ENCODE measurements around the gene ROR1.
A peak's percentile ranks its signal among the peaks of the same experiment; 100 is the strongest.

The ROR1 gene

GRCh38 chr1:63883494-63884235 is 109.8 kb downstream of the ROR1 start:
- peak overlapping the region; percentile 31 for H3K27ac ChIP-seq (ENCODE audit: low read length)
- H3K9me3 ChIP-seq (ENCODE audit: control insufficient read depth in 2 of 2, low read length in 2 of 2): no peaks in the 10 kb centered on the region
- no peak overlapping the region for H3K4me3 ChIP-seq (ENCODE audit: low read length in 2 of 2)
- H3K9ac ChIP-seq (ENCODE audit: low read length in 2 of 2): no peak overlapping the region
- peaks cover 12% of the 10 kb centered on the region for H3K4me1 ChIP-seq (ENCODE audit: control insufficient read depth, insufficient read depth, low read length)
- no peaks in the 10 kb centered on the region for H3K36me3 ChIP-seq (ENCODE audit: control insufficient read depth in 2 of 2, insufficient read depth in 2 of 2, low read length in 2 of 2)
- H3K27me3 ChIP-seq (ENCODE audit: control insufficient read depth in 1 of 2, insufficient read depth in 2 of 2, low read length in 2 of 2): no peaks in the 10 kb centered on the region

- Histone ChIP-seq H3K27ac (ENCODE audit: low read length) (no peak overlapping the region), H3K9me3 (ENCODE audit: control insufficient read depth in 2 of 2, low read length in 2 of 2) (no peaks in the 10 kb centered on the region), H3K4me3 (ENCODE audit: low read length in 2 of 2) (no peak overlapping the region), H3K4me1 (ENCODE audit: control insufficient read depth, insufficient read depth, low read length) (peaks cover 12% of the 10 kb centered on the region), H3K9ac (ENCODE audit: low read length in 2 of 2) (no peak overlapping the region), H3K36me3 (ENCODE audit: control insufficient read depth in 2 of 2, insufficient read depth in 2 of 2, low read length in 2 of 2) (no peaks in the 10 kb centered on the region), H3K27me3 (ENCODE audit: control insufficient read depth in 1 of 2, insufficient read depth in 2 of 2, low read length in 2 of 2) (no peaks in the 10 kb centered on the region)
Measured at GRCh38 chr1:63884486-63884885, 110.7 kb downstream of the ROR1 start.

GRCh38 chr1:63885899-63886298 is 112.1 kb downstream of the ROR1 start:
- H3K27ac ChIP-seq (ENCODE audit: low read length): no peak overlapping the region
- peaks cover 12% of the 10 kb centered on the region for H3K4me1 ChIP-seq (ENCODE audit: control insufficient read depth, insufficient read depth, low read length)
- no peaks in the 10 kb centered on the region for H3K36me3 ChIP-seq (ENCODE audit: control insufficient read depth in 2 of 2, insufficient read depth in 2 of 2, low read length in 2 of 2)
- no peaks in the 10 kb centered on the region for H3K9me3 ChIP-seq (ENCODE audit: control insufficient read depth in 2 of 2, low read length in 2 of 2)
- H3K9ac ChIP-seq (ENCODE audit: low read length in 2 of 2): no peak overlapping the region
- H3K27me3 ChIP-seq (ENCODE audit: control insufficient read depth in 1 of 2, insufficient read depth in 2 of 2, low read length in 2 of 2): no peaks in the 10 kb centered on the region
- no peak overlapping the region for H3K4me3 ChIP-seq (ENCODE audit: low read length in 2 of 2)

GRCh38 chr1:63886340-63886739 is 112.5 kb downstream of the ROR1 start:
- Histone ChIP-seq H3K9me3 (ENCODE audit: control insufficient read depth in 2 of 2, low read length in 2 of 2) (no peaks in the 10 kb centered on the region), H3K4me1 (ENCODE audit: control insufficient read depth, insufficient read depth, low read length) (peaks cover 12% of the 10 kb centered on the region), H3K27ac (ENCODE audit: low read length) (no peak overlapping the region), H3K36me3 (ENCODE audit: control insufficient read depth in 2 of 2, insufficient read depth in 2 of 2, low read length in 2 of 2) (no peaks in the 10 kb centered on the region), H3K9ac (ENCODE audit: low read length in 2 of 2) (no peak overlapping the region), H3K4me3 (ENCODE audit: low read length in 2 of 2) (no peak overlapping the region), H3K27me3 (ENCODE audit: control insufficient read depth in 1 of 2, insufficient read depth in 2 of 2, low read length in 2 of 2) (no peaks in the 10 kb centered on the region)

- H3K9ac ChIP-seq (ENCODE audit: low read length in 2 of 2): no peak overlapping the region
- H3K27ac ChIP-seq (ENCODE audit: low read length): no peak overlapping the region
- peaks cover 12% of the 10 kb centered on the region for H3K4me1 ChIP-seq (ENCODE audit: control insufficient read depth, insufficient read depth, low read length)
- H3K9me3 ChIP-seq (ENCODE audit: control insufficient read depth in 2 of 2, low read length in 2 of 2): no peaks in the 10 kb centered on the region
- H3K4me3 ChIP-seq (ENCODE audit: low read length in 2 of 2): no peak overlapping the region
- H3K36me3 ChIP-seq (ENCODE audit: control insufficient read depth in 2 of 2, insufficient read depth in 2 of 2, low read length in 2 of 2): no peaks in the 10 kb centered on the region
- H3K27me3 ChIP-seq (ENCODE audit: control insufficient read depth in 1 of 2, insufficient read depth in 2 of 2, low read length in 2 of 2): no peaks in the 10 kb centered on the region
Measured at GRCh38 chr1:63887809-63888208, 114.0 kb downstream of the ROR1 start.

- Histone ChIP-seq H3K27ac (ENCODE audit: low read length) (no peak overlapping the region), H3K4me1 (ENCODE audit: control insufficient read depth, insufficient read depth, low read length) (peaks cover 9% of the 10 kb centered on the region), H3K36me3 (ENCODE audit: control insufficient read depth in 2 of 2, insufficient read depth in 2 of 2, low read length in 2 of 2) (no peaks in the 10 kb centered on the region), H3K27me3 (ENCODE audit: control insufficient read depth in 1 of 2, insufficient read depth in 2 of 2, low read length in 2 of 2) (no peaks in the 10 kb centered on the region), H3K9me3 (ENCODE audit: control insufficient read depth in 2 of 2, low read length in 2 of 2) (no peaks in the 10 kb centered on the region), H3K9ac (ENCODE audit: low read length in 2 of 2) (no peak overlapping the region), H3K4me3 (ENCODE audit: low read length in 2 of 2) (no peak overlapping the region)
Measured at GRCh38 chr1:63888984-63889383, 115.2 kb downstream of the ROR1 start.

- Histone ChIP-seq H3K4me1 (ENCODE audit: control insufficient read depth, insufficient read depth, low read length) (peaks cover 5% of the 10 kb centered on the region), H3K27ac (ENCODE audit: low read length) (no peak overlapping the region), H3K36me3 (ENCODE audit: control insufficient read depth in 2 of 2, insufficient read depth in 2 of 2, low read length in 2 of 2) (no peaks in the 10 kb centered on the region), H3K9me3 (ENCODE audit: control insufficient read depth in 2 of 2, low read length in 2 of 2) (no peaks in the 10 kb centered on the region), H3K4me3 (ENCODE audit: low read length in 2 of 2) (no peak overlapping the region), H3K9ac (ENCODE audit: low read length in 2 of 2) (no peak overlapping the region), H3K27me3 (ENCODE audit: control insufficient read depth in 1 of 2, insufficient read depth in 2 of 2, low read length in 2 of 2) (no peaks in the 10 kb centered on the region)
Measured at GRCh38 chr1:63890468-63890867, 116.7 kb downstream of the ROR1 start.

GRCh38 chr1:63891060-63891690 is 117.4 kb downstream of the ROR1 start:
- Histone ChIP-seq H3K27ac (ENCODE audit: low read length) (no peak overlapping the region), H3K27me3 (ENCODE audit: control insufficient read depth in 1 of 2, insufficient read depth in 2 of 2, low read length in 2 of 2) (no peaks in the 10 kb centered on the region), H3K36me3 (ENCODE audit: control insufficient read depth in 2 of 2, insufficient read depth in 2 of 2, low read length in 2 of 2) (no peaks in the 10 kb centered on the region), H3K9me3 (ENCODE audit: control insufficient read depth in 2 of 2, low read length in 2 of 2) (no peaks in the 10 kb centered on the region), H3K4me3 (ENCODE audit: low read length in 2 of 2) (no peak overlapping the region), H3K4me1 (ENCODE audit: control insufficient read depth, insufficient read depth, low read length) (peaks cover 5% of the 10 kb centered on the region), H3K9ac (ENCODE audit: low read length in 2 of 2) (no peak overlapping the region)

GRCh38 chr1:63892632-63893395 is 119.0 kb downstream of the ROR1 start:
- Histone ChIP-seq H3K9me3 (ENCODE audit: control insufficient read depth in 2 of 2, low read length in 2 of 2) (no peaks in the 10 kb centered on the region), H3K36me3 (ENCODE audit: control insufficient read depth in 2 of 2, insufficient read depth in 2 of 2, low read length in 2 of 2) (no peaks in the 10 kb centered on the region), H3K4me1 (ENCODE audit: control insufficient read depth, insufficient read depth, low read length) (no peaks in the 10 kb centered on the region), H3K9ac (ENCODE audit: low read length in 2 of 2) (peak overlapping the region in 1 of 2 donors; percentile 37), H3K27ac (ENCODE audit: low read length) (peak overlapping the region; percentile 76), H3K4me3 (ENCODE audit: low read length in 2 of 2) (peak overlapping the region in 1 of 2 donors; percentile 35), H3K27me3 (ENCODE audit: control insufficient read depth in 1 of 2, insufficient read depth in 2 of 2, low read length in 2 of 2) (no peaks in the 10 kb centered on the region)

- H3K4me1 ChIP-seq (ENCODE audit: control insufficient read depth, insufficient read depth, low read length): peaks cover 5% of the 10 kb centered on the region
- H3K9me3 ChIP-seq (ENCODE audit: control insufficient read depth in 2 of 2, low read length in 2 of 2): no peaks in the 10 kb centered on the region
- no peak overlapping the region for H3K27ac ChIP-seq (ENCODE audit: low read length)
- H3K4me3 ChIP-seq (ENCODE audit: low read length in 2 of 2): no peak overlapping the region
- H3K36me3 ChIP-seq (ENCODE audit: control insufficient read depth in 2 of 2, insufficient read depth in 2 of 2, low read length in 2 of 2): no peaks in the 10 kb centered on the region
- H3K9ac ChIP-seq (ENCODE audit: low read length in 2 of 2): no peak overlapping the region
- no peaks in the 10 kb centered on the region for H3K27me3 ChIP-seq (ENCODE audit: control insufficient read depth in 1 of 2, insufficient read depth in 2 of 2, low read length in 2 of 2)
Measured at GRCh38 chr1:63893976-63894375, 120.2 kb downstream of the ROR1 start.

Data from stomach smooth muscle (tissue), 2 donors.